Measurements from ENCODE around the gene GYPC.
"Not testable (repeated sequence)": the region's sequence is repeated elsewhere in the genome, so short reads cannot be mapped to it uniquely, and the experiment has no call there.

Gene GYPC

GRCh38 chr2:126671488-126671887 lies 15.5 kb downstream of the GYPC start:
- DNase-seq (ENCODE audit: low read depth), result no peak

GRCh38 chr2:126672980-126673605 lies 17.1 kb downstream of the GYPC start:
- no peak for DNase-seq (ENCODE audit: low read depth)

GRCh38 chr2:126674075-126674744 lies 18.3 kb downstream of the GYPC start:
- DNase-seq (ENCODE audit: low read depth), result no peak

- no peak for DNase-seq (ENCODE audit: low read depth)
Observed at GRCh38 chr2:126675637-126676036, 19.7 kb downstream of the GYPC start.

- no peak for DNase-seq (ENCODE audit: low read depth)
Observed at GRCh38 chr2:126676221-126677175, 20.5 kb downstream of the GYPC start.

- no peak for DNase-seq (ENCODE audit: low read depth)
Observed at GRCh38 chr2:126677176-126677538, 21.2 kb downstream of the GYPC start.

- DNase-seq (ENCODE audit: low read depth), result no peak
Observed at GRCh38 chr2:126678269-126679065, 22.5 kb downstream of the GYPC start.

- no peak for DNase-seq (ENCODE audit: low read depth)
Observed at GRCh38 chr2:126679094-126679713, 23.2 kb downstream of the GYPC start.

GRCh38 chr2:126681505-126681904 lies 25.5 kb downstream of the GYPC start:
- no peak for DNase-seq (ENCODE audit: low read depth)

- DNase-seq (ENCODE audit: low read depth), result no peak
Observed at GRCh38 chr2:126685629-126686028, 29.7 kb downstream of the GYPC start.

- DNase-seq (ENCODE audit: low read depth), result no peak
Observed at GRCh38 chr2:126686286-126686685, 30.3 kb downstream of the GYPC start.

GRCh38 chr2:126686841-126687485 lies 31.0 kb downstream of the GYPC start:
- DNase-seq (ENCODE audit: low read depth), result peak; percentile 19

- DNase-seq (ENCODE audit: low read depth), result no peak
Observed at GRCh38 chr2:126687503-126687902, 31.5 kb downstream of the GYPC start.

GRCh38 chr2:126688594-126688993 lies 32.6 kb downstream of the GYPC start:
- not testable (repeated sequence) for DNase-seq (ENCODE audit: low read depth)

- DNase-seq (ENCODE audit: low read depth), result not testable (repeated sequence)
Observed at GRCh38 chr2:126692241-126692640, 36.3 kb downstream of the GYPC start.

- DNase-seq (ENCODE audit: low read depth), result not testable (repeated sequence)
Observed at GRCh38 chr2:126692934-126693592, 37.1 kb downstream of the GYPC start.

GRCh38 chr2:126696644-126697520 lies 40.9 kb downstream of the GYPC start:
- DNase-seq (ENCODE audit: low read depth), result no peak

GRCh38 chr2:126698376-126698775 lies 42.4 kb downstream of the GYPC start:
- no peak for DNase-seq (ENCODE audit: low read depth)

- DNase-seq (ENCODE audit: low read depth), result no peak
Observed at GRCh38 chr2:126699018-126699417, 43.1 kb downstream of the GYPC start.

All from ELR (cell line).